Motor neuron (in vitro differentiated cells): ENCODE data around the gene SCARF2. TPM values are rescaled to one million over a fixed set of nuclear protein-coding genes. Genes with fewer than 3 reads are reported as not detected.
A peak's percentile ranks its signal among the peaks of the same experiment; 100 is the strongest.

Source experiments
- ATAC-seq, 8 experiments: fragments of 200-7000 bp; cut with Tn5 transposase; replicated peaks in 6 of 8; 2 replicates each; pipeline ENCODE4 v1.8.0; 2021; ENCODE audit warnings: mild to moderate bottlenecking in 8 of 8, moderate library complexity in 8 of 8
- H3K27ac ChIP-seq, 2 donors: fragments of 250-450 bp; sonication (Bioruptor Pico); 2 replicates each; pipeline ENCODE4 v1.9.0; 2021; ENCODE audit warnings: antibody characterized with exemption in 2 of 2, mild to moderate bottlenecking in 2 of 2, moderate library complexity in 1 of 2
- H3K4me1 ChIP-seq, 2 donors: fragments of 250-450 bp; sonication (Bioruptor Pico); replicated peaks in 1 of 2; 2 replicates each; pipeline ENCODE4 v1.6.1; 2021; ENCODE audit warnings: antibody characterized with exemption in 2 of 2, mild to moderate bottlenecking in 2 of 2, moderate library complexity in 1 of 2
- H3K4me3 ChIP-seq, 5 donors: fragments of 250-450 bp; sonication (Bioruptor Pico); 2 replicates each; pipeline ENCODE4 v1.9.0; 2021; ENCODE audit warnings: antibody characterized with exemption in 5 of 5, mild to moderate bottlenecking in 5 of 5, moderate library complexity in 4 of 5
- WGBS, 10 experiments: fragments of 450-650 bp; shearing (Covaris generic); methylation state at CpG; one replicate each; pipeline ENCODE4 v1.0.0; 2022; 5-methylcytosine and 5-hydroxymethylcytosine counted together
- in situ Hi-C, 9 experiments: fragments of 400-800 bp; cut with MboI; loops; one replicate each; pipeline ENCODE4 v1.15.0; 2021; ENCODE audit warnings: low sequenced_read_pairs in 9 of 9, low pct_unique_long_range_greater_than_20kb in 2 of 9; ENCODE audit not compliant: unreplicated experiment in 9 of 9
- total RNA-seq, 8 experiments: library from RNA; unstranded; fragments of 300-600 nt; gene quantifications; 2 replicates each; pipeline versions ENCODE4 v1.2.3 to v1.2.4, GENCODE V29; 2022

Gene SCARF2
- total RNA-seq, 8 experiments from 2014 or later, result 1.6 to 21.3 (median 4.6) TPM

GRCh38 chr22:20446383-20446970 is 8.9 kb upstream of the SCARF2 start:
- WGBS, 10 experiments, result 80 to 100% (median 88%) methylated on average over 1 to 16 of the region's 21 CpGs; no CpG with 5 or more reads in 2 of the 10 experiments
- ATAC-seq, result no peak
- in situ Hi-C loops, result no loop called here

DNA sequence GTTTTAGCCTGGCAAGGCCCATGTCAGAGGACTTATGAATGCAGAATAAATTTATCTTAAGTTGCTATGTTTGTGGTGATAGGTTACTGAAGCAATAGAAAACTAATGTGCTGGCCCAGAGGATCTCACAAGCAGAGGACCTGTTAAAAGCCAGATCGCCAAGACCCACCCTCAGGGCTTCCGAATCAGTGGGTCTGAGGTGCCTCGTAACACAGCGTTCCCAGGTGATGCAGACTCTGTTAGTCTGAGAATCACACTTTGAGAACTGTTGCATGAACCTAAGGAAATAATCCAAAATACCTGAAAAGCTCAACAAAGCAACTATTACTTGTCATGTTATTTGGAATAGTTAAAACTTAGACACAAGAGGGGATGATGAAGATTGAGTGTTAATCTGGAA is 6.7 kb upstream of the SCARF2 start:
- H3K4me3 ChIP-seq, result no peak overlapping the region
- no peak overlapping the region for H3K27ac ChIP-seq
- WGBS, 10 experiments, result 88 to 100% (median 94%) methylated on average over 2 to 4 of the region's 4 CpGs; no CpG with 5 or more reads in 4 of the 10 experiments
- ATAC-seq, result no peak
- H3K4me1 ChIP-seq, result peaks cover 4 to 6% of the 10 kb centered on the region in 2 donors
- in situ Hi-C loops, result no loop called here

More at GRCh38 chr22:20446383-20446970, 8.9 kb upstream of the SCARF2 start:
- Histone ChIP-seq H3K4me1 (peaks cover 4 to 6% of the 10 kb centered on the region in 2 donors), H3K27ac (no peak overlapping the region), H3K4me3 (no peak overlapping the region)

DNA sequence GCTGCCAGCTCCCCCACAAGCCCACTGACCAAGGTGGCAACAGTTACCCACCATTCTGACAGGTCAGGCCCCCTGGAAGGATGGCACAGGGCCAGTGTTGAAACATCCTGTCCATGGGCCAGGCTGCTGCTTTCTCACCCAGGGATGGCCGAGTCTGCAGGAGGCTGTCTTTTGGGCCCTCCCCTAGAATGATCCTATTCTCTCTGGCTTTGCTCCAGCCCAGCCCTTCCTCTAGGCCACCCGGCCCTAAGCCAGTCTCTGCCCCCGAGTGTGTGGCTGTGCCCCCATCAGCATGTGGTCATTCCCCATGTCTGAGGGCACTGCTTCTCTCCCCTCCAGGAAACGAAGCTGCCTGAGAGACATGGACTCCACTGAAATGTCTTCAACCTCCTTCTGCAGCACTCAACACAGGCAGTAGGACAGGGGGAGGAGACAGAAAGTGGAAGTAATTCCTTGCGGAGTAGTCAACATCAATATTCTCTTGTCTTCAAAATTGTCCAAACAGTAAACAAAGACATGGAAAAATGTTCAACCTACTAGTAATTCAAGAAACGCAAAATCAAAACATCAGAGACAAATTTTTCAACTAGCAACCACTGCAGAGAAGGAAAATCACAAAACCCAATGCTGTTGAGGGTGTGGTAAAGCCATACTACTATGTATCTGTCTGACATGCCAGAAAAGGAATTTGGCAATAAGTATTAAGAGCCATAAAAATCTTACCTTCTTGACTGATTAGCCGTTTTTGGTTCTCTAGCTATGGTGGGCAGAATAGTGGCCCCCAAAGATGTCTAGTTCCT is 5.1 kb upstream of the SCARF2 start:
- in situ Hi-C loops, result no loop called here
- Histone ChIP-seq H3K4me1 (peaks cover 4 to 11% of the 10 kb centered on the region in 2 donors), H3K27ac (no peak overlapping the region), H3K4me3 (no peak overlapping the region)
- WGBS, 10 experiments, result 20 to 100% (median 92%) methylated on average over 1 to 6 of the region's 7 CpGs; no CpG with 5 or more reads in 1 of the 10 experiments
- ATAC-seq, result peak in 1 of 8 experiments; percentile 6

DNA sequence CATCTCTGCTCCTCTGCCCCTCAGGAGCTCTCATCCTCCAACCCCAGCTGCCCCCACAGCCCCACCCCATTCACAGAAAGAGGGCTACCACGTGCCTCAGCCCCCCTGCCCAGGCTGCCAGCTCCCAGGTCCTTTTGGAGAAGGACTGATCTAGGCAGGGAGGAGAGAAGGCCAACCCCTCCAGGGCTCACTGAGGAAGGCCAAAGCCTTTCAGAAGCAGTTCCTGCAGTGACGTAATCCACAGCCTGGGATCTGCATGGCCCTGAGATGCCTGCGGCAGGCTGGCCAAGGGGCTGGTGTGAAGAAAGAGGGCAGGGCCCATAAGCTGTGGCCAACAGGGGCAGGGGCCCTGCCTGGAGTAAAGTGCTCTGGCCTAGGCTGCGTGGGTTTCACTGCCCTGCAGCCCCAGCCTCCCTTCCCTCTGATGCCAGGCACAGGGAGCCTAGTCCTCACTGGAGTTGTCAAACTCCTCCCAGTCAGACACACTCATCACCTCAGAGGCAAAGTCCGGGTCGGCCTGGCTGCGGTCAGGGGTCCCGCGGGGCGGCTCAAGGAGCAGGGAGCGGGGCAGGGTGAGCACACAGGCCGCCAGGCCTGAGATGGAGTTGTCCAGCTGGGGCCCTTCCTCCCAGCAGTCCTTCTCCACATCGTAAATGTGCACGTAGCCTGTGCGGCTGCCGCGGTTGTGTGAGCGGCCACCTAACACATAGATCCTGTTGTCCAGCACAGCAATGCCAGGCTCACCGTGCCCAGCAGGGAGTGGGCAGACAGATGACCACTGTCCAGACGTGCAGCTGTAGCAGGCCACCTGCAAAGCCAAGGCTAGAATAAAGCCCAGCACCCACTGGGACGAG is 4.2 kb upstream of the SCARF2 start:
- Histone ChIP-seq H3K4me1 (peaks cover under 1 to 7% of the 10 kb centered on the region in 2 donors), H3K27ac (no peak overlapping the region), H3K4me3 (no peak overlapping the region)
- in situ Hi-C loops, result no loop called here
- WGBS, 10 experiments, result 90 to 100% (median 90%) methylated on average over 1 to 6 of the region's 21 CpGs; no CpG with 5 or more reads in 7 of the 10 experiments
- ATAC-seq, result peak in 2 of 8 experiments; percentile 4 to 30

- no peak overlapping the region for H3K4me3 ChIP-seq
- no peak for ATAC-seq
- 0 to 60% (median 40%) methylated on average over 1 to 3 of the region's 13 CpGs; no CpG with 5 or more reads in 5 of the 10 experiments for WGBS, 10 experiments
- H3K4me1 ChIP-seq, result peaks cover 2 to 7% of the 10 kb centered on the region in 2 donors
- in situ Hi-C loops, result no loop called here
- no peak overlapping the region for H3K27ac ChIP-seq
Measured at GRCh38 chr22:20440637-20441591, 3.3 kb upstream of the SCARF2 start.

DNA sequence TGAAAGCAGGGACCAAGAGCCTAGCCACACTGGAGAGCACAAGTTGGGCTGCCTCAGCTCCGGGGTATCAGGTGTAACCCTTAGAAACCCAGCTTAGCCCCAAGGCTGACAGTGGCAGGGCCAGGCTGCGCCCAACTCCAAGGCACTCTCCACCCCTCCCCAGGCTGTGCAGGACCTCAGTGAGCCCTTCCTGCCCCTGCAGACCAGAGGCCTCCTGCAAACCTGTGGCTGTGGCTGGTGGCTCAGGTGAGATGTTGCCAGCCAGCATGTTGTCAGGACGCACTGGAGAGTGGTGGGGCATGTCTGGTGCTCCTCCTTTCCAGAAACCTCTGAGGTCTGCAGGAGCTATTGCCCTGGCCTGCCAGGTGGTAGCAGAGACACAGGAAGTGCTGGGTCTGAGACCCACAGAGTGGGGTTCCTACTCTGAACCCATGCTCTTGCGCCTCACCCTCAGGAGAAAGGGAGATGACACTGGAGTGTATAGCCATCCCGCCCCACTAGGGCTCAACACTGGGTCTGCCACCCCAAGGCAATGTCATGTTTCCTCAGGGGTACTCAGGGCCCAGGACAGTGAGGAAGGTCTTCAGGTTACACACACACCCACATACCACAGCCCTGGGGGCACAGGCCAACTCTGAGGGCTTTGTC is 2.4 kb upstream of the SCARF2 start:
- WGBS, 10 experiments, result 80 to 100% (median 92%) methylated on average over 1 to 2 of the region's 5 CpGs; no CpG with 5 or more reads in 7 of the 10 experiments
- in situ Hi-C loops, result no loop called here
- no peak for ATAC-seq
- Histone ChIP-seq H3K27ac (no peak overlapping the region), H3K4me1 (peaks cover 5 to 7% of the 10 kb centered on the region in 2 donors), H3K4me3 (no peak overlapping the region)

DNA sequence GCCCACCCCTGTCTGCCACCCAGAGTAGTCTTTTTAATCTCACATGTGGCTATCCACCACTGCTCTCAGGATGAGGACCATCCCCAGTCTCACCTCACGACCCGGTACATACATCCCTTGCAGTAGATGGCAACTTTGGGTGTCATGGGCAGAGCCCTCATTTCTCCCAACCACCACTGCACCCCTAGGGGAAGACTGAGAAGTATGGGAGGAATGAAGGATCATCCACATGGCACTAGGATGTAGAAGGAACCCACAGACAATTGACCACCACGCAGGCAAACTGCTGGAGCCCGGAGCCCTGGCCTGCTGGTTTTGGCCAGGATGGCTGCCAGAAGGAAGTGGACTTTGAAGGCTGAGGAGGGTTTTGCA is 1.9 kb upstream of the SCARF2 start:
- no peak overlapping the region for H3K4me3 ChIP-seq
- no peak overlapping the region for H3K27ac ChIP-seq
- no peak for ATAC-seq
- in situ Hi-C loops, result no loop called here
- peaks cover 5 to 7% of the 10 kb centered on the region in 2 donors for H3K4me1 ChIP-seq
- 66 to 92% (median 80%) methylated on average over 1 to 4 of the region's 4 CpGs; no CpG with 5 or more reads in 5 of the 10 experiments for WGBS, 10 experiments

DNA sequence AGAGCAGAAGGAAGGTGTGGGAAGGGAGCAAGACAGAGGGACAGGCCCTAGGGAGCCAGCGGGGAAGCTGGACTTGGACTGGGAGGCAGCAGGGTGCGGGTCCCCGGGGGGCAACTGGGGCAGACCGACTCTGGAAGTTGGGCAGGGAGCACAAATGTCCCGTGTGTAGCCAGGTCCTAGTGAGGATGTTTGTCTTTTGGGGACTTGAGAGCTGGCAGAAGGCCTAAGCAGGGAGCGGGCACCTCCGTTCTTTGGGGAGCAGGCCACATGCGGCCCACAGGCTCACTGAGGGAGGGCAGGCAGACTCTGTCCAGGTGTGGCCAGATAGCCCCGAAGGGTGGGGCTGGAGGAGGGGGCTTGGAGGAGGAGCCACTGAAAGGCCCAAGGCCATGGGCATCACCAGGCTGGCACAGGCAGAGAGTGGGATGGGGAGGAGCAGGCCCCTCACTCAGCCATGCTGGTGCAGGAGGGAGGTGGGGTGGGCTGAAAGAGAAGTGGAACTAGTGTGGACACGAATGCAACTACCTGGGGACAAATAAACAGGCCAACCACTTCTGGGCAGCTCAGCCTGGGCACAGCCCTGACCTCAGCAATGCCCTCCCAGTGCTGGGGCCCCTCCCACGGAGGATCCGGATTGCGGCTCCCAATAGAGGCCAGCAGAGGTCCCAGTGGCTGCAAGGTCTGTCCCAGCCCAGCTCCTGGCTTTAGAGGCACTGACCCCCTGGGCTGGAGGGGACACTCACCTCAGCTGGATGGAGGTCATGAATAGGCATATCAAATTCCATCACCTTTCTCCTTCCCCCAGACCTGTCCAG is 1.3 kb upstream of the SCARF2 start:
- in situ Hi-C loops, result no loop called here
- Histone ChIP-seq H3K4me1 (peaks cover 5 to 7% of the 10 kb centered on the region in 2 donors), H3K27ac (no peak overlapping the region), H3K4me3 (peak overlapping the region in 4 of 5 donors; percentile 39 to 73 (median 52))
- peak in 3 of 8 experiments; percentile 7 to 28 (median 25) for ATAC-seq
- 20 to 80% (median 53%) methylated on average over 2 to 9 of the region's 13 CpGs; no CpG with 5 or more reads in 6 of the 10 experiments for WGBS, 10 experiments

GRCh38 chr22:20438427-20438677 is 727 bp upstream of the SCARF2 start:
- H3K4me1 ChIP-seq, result peaks cover 5 to 7% of the 10 kb centered on the region in 2 donors
- in situ Hi-C loops, result no loop called here
- ATAC-seq, result no peak
- WGBS, 10 experiments, result 0 to 53% (median 18%) methylated on average over 1 to 6 of the region's 6 CpGs; no CpG with 5 or more reads in 4 of the 10 experiments
- peak overlapping the region; percentile 37 to 73 (median 50) for H3K4me3 ChIP-seq
- H3K27ac ChIP-seq, result no peak overlapping the region

- WGBS, 10 experiments, result 0 to 40% (median 3%) methylated on average over 1 to 6 of the region's 61 CpGs; no CpG with 5 or more reads in 4 of the 10 experiments
- in situ Hi-C loops, result no loop called here
- ATAC-seq, result peak; percentile 7 to 58 (median 40)
Measured at GRCh38 chr22:20436768-20437612, 635 bp downstream of the SCARF2 start.

More at GRCh38 chr22:20436768-20437612, 635 bp downstream of the SCARF2 start:
- Histone ChIP-seq H3K4me1 (peaks cover 7% of the 10 kb centered on the region in 2 donors), H3K4me3 (peak overlapping the region; percentile 37 to 73 (median 50)), H3K27ac (peak overlapping the region in 1 of 2 donors; percentile 27)
